ENCODE data around the gene GRSF1.
"Not testable (repeated sequence)": the region's sequence is repeated elsewhere in the genome, so short reads cannot be mapped to it uniquely, and the experiment has no call there.

Gene GRSF1

GRCh38 chr4:70839589-70840093 is at the start of gene GRSF1:
Gene GRSF1 (minus strand): TSS chr4:70839890. CDS start chr4:70839827, 63 bp downstream.
- DNase-seq, result peak; percentile 57

- DNase-seq, result no peak
These were observed 45.5 kb upstream of the GRSF1 start for GRCh38 chr4:70885174-70885573.

GRCh38 chr4:70880739-70881138 is 41.0 kb upstream of the GRSF1 start:
- DNase-seq, result no peak

DNA sequence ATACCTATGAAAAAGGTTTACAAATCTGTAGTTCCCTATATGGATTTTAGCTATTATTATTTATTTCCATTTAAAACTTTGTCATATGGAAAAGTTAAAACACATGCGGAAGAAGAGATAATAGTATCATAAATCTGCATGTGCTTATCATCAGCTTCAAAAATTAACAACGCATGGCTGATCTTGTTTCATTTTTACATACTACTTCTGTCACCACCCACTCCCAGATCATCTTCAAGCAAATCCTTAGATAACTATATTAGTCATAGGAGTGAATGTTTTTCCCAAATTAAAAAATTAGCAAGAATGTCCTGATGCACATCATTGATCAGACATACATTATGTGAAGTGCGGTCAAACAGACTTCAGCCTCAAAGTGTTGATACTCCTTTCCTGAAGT is 37.9 kb upstream of the GRSF1 start:
- no peak for DNase-seq

GRCh38 chr4:70874268-70875156 is 34.8 kb upstream of the GRSF1 start:
- DNase-seq, result no peak

DNA sequence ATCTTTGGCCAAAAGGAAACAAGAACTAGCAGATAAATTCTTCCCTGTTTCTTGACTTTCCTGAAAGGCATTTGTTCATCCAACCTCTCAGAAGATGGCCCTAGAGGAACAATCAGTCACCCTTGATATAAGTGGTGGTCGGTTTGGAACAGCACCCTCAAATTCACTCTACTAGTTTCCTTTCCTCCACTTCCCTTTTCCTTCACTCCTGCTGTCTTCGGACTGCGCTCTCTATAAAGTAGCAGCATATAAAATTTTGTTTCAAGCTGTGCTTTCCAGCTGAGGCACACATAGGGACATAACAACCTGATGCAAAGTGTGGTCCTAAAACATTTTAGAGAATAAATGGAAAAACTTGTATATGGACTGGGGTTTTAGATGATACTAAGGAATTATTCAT is 33.5 kb upstream of the GRSF1 start:
- no peak for DNase-seq

DNA sequence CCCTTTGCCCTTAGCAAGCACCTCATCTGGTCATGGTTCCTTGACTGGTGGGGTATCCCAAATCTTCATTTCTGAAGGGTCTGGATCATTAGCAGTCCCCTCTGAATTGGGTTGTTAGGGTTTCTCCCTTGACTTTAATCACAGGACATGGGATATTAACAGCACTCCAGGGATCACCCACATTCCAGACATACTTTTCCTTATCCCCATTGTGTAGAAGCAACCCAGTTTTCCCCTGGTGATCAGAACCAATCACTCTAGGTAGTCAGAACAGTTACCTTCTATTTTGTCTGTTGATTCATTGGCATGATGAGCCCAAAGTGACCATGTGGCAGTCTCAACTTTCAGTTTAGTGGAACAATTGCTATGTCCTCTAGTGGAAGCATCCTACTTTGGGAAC is 29.1 kb upstream of the GRSF1 start:
- DNase-seq, result no peak

GRCh38 chr4:70863099-70863790 is 23.6 kb upstream of the GRSF1 start:
- DNase-seq, result no peak

DNA sequence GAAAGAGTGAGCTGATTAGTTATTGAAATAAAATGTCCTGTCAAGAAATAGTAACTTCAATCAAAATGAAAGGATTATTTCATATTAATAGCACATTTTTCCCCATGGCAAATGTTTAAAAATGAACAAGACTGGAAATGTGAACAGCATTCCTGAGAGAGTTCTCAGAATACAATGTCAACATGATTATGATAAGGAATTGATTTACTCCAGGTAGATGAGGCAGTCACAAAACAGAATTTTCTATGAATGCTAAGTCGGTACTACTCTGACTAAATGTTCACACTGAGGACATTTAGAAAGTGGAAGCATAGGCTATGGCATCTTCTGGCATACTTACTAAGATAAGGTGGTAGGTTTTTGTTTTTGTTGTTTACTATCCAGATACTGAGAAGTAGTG is 19.4 kb upstream of the GRSF1 start:
- DNase-seq, result no peak

- no peak for DNase-seq
These were observed 18.8 kb upstream of the GRSF1 start for GRCh38 chr4:70858454-70858853.

- DNase-seq, result no peak
These were observed 15.8 kb upstream of the GRSF1 start for GRCh38 chr4:70855464-70855863.

GRCh38 chr4:70849291-70849690 is 9.6 kb upstream of the GRSF1 start:
- DNase-seq, result no peak

DNA sequence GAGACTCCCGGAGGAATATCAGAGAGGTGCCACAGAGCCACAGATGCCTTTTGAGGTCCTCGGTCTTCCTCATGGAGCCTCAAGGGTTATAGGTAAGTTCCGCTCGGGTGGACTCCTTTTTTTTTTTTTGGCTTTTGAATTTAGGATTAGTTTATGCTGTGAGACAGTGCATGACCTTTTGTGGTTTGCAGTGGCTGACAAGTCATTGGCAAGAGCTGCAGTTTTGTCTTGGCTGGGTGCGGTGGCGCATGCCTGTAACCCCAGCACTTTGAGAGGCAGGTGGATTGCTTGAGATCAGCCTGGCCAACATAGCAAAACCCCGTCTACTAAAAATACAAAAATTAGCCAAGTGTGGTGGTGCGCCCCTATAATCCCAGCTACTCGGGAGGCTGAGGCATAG is 4.5 kb upstream of the GRSF1 start:
- no peak for DNase-seq

- no peak for DNase-seq
These were observed 3.2 kb upstream of the GRSF1 start for GRCh38 chr4:70842761-70843435.

GRCh38 chr4:70841951-70842350 is 2.3 kb upstream of the GRSF1 start:
- no peak for DNase-seq

GRCh38 chr4:70841211-70841610 is 1.5 kb upstream of the GRSF1 start:
- DNase-seq, result no peak

DNA sequence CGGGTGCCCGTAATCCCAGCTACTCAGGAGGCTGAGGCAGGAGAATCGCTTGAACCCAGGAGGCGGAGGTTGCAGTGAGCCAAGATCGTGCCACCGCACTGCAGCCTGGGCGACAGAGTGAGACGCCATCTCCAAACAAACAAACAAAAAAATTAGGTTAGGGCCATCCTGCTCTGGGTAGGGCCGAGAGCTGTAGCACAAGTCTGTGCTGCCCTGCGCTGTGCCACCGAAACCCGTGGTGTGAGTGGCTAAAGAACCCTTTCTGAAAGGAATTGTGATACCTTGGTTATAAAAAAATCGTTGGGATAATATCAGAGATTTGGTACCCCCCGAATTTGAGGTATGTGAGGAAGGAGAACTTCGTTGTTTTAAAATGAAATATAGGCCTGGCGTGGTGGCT is 941 bp upstream of the GRSF1 start:
- DNase-seq, result not testable (repeated sequence)

GRCh38 chr4:70840137-70840536 is 447 bp upstream of the GRSF1 start:
- DNase-seq, result peak; percentile 1

DNA sequence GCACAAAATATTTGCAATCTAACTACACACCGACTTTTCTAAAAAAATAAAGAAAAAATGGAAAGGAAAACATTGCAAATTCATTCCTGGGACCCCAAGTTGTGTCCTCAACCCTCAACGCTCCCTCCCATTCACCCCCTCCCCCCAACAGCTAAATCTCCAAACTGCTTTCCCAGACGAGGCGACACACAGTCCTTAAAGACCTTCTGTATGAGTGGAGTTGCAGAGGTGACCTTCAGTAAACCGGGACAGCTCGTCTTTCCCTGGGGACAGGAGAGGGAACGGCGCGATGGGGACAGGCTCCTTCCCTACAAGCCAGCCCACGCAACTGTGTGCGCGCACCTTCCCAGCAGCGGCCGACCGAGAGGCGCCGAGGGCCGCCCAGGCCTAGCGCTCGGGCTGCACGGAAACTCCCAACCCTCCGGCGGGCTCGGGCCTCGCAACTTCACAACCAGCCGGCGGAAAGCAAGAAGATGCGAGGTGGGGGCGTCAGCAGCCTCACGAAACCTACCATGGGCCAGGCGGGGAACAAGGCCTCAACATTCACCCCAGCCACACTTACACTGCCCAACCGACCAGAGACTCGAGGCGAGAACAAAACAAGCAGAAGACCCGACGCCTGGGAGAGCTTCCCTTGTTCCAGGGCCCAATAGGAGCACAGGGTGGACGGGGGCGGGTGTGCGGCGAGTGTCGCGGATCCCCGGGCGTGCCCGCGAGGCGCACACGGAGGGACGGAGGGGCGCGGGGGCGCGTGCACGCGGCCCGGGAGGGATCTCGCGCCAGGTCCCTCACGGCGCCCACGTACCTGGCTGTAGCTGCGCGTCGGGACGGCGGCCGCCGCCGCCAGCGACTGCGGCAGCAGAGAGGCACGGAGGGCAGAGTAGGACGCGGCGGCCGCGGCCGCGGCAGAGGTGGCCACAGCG is 763 bp downstream of the GRSF1 start:
- peak; percentile 58 for DNase-seq

DNA sequence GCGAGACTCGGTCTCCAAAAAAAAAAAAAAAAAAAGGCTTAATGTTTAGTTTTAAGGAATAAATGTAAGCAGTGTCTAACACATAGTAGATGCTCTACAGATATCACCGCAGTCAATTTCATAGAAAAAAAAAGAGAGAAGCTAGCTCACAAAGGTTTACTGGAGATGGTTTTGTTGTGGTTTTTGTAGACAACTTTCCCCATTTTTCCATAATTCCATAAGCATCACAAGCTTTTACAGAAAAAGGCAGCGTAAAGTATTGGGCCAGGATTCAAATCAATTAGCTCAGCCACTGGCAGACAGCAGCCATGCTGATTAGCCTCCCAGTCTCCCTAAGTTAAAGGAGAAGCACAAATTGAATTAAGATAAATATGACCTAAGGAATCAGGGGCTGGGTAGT is 1.5 kb downstream of the GRSF1 start:
- no peak for DNase-seq

- DNase-seq, result no peak
These were observed 3.6 kb downstream of the GRSF1 start for GRCh38 chr4:70836081-70836480.

DNA sequence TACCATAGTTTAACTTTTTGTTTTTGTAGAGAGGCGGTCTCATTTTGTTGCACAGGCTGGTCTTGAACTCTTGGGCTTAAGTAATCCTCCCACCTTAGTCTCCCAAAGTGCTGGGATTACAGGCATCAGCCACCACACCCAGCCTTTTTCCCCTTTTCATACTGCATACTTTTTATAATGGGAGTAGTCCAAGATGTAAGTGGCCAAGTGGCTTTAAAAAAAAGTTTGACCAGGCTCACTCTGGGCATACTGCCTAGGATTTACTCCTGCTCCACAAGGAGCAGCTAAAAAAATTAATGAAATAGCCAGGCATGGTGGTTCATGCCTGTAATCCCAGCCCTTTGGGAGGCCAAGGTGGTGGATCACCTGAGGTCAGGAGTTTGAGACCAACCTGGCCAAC is 6.0 kb downstream of the GRSF1 start:
- no peak for DNase-seq
